NCI-H2196 treated with DMSO at 0.1 percent for 48 hours (cell line): ENCODE results near the gene TSPEAR.

Experiments used
- DNase-seq: peaks from one replicate; lab custom pipeline; 2025; ENCODE audit not compliant: unreplicated experiment; lab: John Stamatoyannopoulos, UW

TSPEAR gene

GRCh38 chr21:44711327-44712202, at the start of gene TSPEAR:
TSS of gene TSPEAR (minus strand) at chr21:44711572. CDS start at chr21:44711514, 58 bp downstream.
- DNase-seq: no peak

GRCh38 chr21:44760376-44760775, 49.0 kb upstream of the TSPEAR start:
- no peak for DNase-seq

GRCh38 chr21:44759628-44760285, 48.4 kb upstream of the TSPEAR start:
- no peak for DNase-seq

GRCh38 chr21:44758781-44759627, 47.6 kb upstream of the TSPEAR start:
- no peak for DNase-seq

GRCh38 chr21:44758141-44758561, 46.8 kb upstream of the TSPEAR start:
- DNase-seq: no peak

GRCh38 chr21:44757731-44758130, 46.4 kb upstream of the TSPEAR start:
- no peak for DNase-seq

GRCh38 chr21:44756423-44757185, 45.2 kb upstream of the TSPEAR start:
- DNase-seq: no peak

GRCh38 chr21:44755227-44755626, 43.9 kb upstream of the TSPEAR start:
- no peak for DNase-seq

GRCh38 chr21:44753357-44753756, 42.0 kb upstream of the TSPEAR start:
- no peak for DNase-seq

GRCh38 chr21:44752671-44753235, 41.4 kb upstream of the TSPEAR start:
- no peak for DNase-seq

GRCh38 chr21:44751799-44752636, 40.6 kb upstream of the TSPEAR start:
- no peak for DNase-seq

GRCh38 chr21:44751186-44751798, 39.9 kb upstream of the TSPEAR start:
- no peak for DNase-seq

GRCh38 chr21:44750675-44751025, 39.3 kb upstream of the TSPEAR start:
- DNase-seq: no peak

GRCh38 chr21:44749759-44750674, 38.6 kb upstream of the TSPEAR start:
- no peak for DNase-seq

GRCh38 chr21:44749116-44749758, 37.9 kb upstream of the TSPEAR start:
- DNase-seq: no peak

- DNase-seq: no peak
Observed at GRCh38 chr21:44748621-44749020, 37.2 kb upstream of the TSPEAR start.

- no peak for DNase-seq
Observed at GRCh38 chr21:44742418-44743153, 31.2 kb upstream of the TSPEAR start.
